Loucy (cell line): ENCODE results near the gene RAI1.
A peak's percentile ranks its signal among the peaks of the same experiment; 100 is the strongest.

Experiments
- H2AFZ ChIP-seq: fragments of 200-600 bp; sonication (generic); 2 replicates; pipeline ENCODE4 v1.6.0; 2016; ENCODE audit warnings: antibody characterized with exemption, mild to moderate bottlenecking, low read length, moderate library complexity
- H3F3A ChIP-seq: fragments of 200-600 bp; 2 replicates; pipeline ENCODE4 v1.6.0; 2016; ENCODE audit warnings: antibody characterized with exemption, low read depth, mild to moderate bottlenecking
- H3K27me3 ChIP-seq: fragments of 200-600 bp; sonication (generic); 2 replicates; pipeline ENCODE4 v1.6.1; 2014; ENCODE audit warnings: low read length, mild to moderate bottlenecking; ENCODE audit not compliant: insufficient read depth, poor library complexity, severe bottlenecking
- H3K36me3 ChIP-seq: fragments of 200-600 bp; sonication (generic); 2 replicates; pipeline ENCODE4 v1.6.1; 2016; ENCODE audit warnings: low read length; ENCODE audit not compliant: insufficient read depth
- H3K4me1 ChIP-seq: fragments of 200-600 bp; sonication (generic); 2 replicates; pipeline ENCODE4 v1.5.1; 2014; ENCODE audit warnings: low read length, mild to moderate bottlenecking; ENCODE audit not compliant: insufficient read depth, poor library complexity, severe bottlenecking
- H3K4me2 ChIP-seq: fragments of 200-600 bp; sonication (generic); 2 replicates; pipeline ENCODE4 v1.6.0; 2014; ENCODE audit warnings: antibody characterized with exemption, low read length, low read depth, mild to moderate bottlenecking; ENCODE audit not compliant: poor library complexity, severe bottlenecking
- H3K4me3 ChIP-seq: fragments of 200-600 bp; sonication (generic); 2 replicates; pipeline ENCODE4 v1.5.1; 2014; ENCODE audit warnings: low read length, mild to moderate bottlenecking, mixed read lengths; ENCODE audit not compliant: poor library complexity, severe bottlenecking
- H3K79me2 ChIP-seq: fragments of 200-600 bp; sonication (generic); 2 replicates; pipeline ENCODE4 v1.6.1; 2014; ENCODE audit warnings: low read length; ENCODE audit not compliant: insufficient read depth
- H3K9ac ChIP-seq: fragments of 200-600 bp; sonication (generic); 2 replicates; pipeline ENCODE4 v1.6.0; 2014; ENCODE audit warnings: mild to moderate bottlenecking, low read depth, low read length, moderate library complexity; ENCODE audit not compliant: poor library complexity, severe bottlenecking
- H3K9me2 ChIP-seq: fragments of 200-600 bp; sonication (generic); replicated peaks from 2 replicates; pipeline ENCODE4 v1.6.1; 2016; ENCODE audit warnings: low read depth, low read length, mixed read lengths
- H3K9me3 ChIP-seq: fragments of 200-600 bp; sonication (generic); 2 replicates; pipeline ENCODE4 v1.6.1; 2014; ENCODE audit warnings: mild to moderate bottlenecking, antibody characterized with exemption, low read length, low read depth; ENCODE audit not compliant: insufficient read depth
- H4K20me1 ChIP-seq: fragments of 200-600 bp; sonication (generic); 2 replicates; pipeline ENCODE4 v1.6.0; 2014; ENCODE audit warnings: antibody characterized with exemption, low read length, mild to moderate bottlenecking; ENCODE audit not compliant: insufficient read depth, poor library complexity, severe bottlenecking
- CTCF ChIP-seq: fragments of 200-600 bp; sonication (generic); conservative IDR thresholded peaks from 2 replicates; pipeline ENCODE4 v1.5.1; 2014; ENCODE audit warnings: mild to moderate bottlenecking, antibody characterized with exemption, low read length
- EZH2phosphoT487 ChIP-seq: fragments of 200-600 bp; IDR thresholded peaks from 2 replicates; pipeline ENCODE4 v1.6.1; 2018; ENCODE audit warnings: antibody characterized with exemption, mild to moderate bottlenecking, moderate library complexity, borderline replicate concordance

RAI1 gene

GRCh38 chr17:17847726-17848125 lies 166.5 kb downstream of the RAI1 start:
- Histone ChIP-seq H3K79me2 (no peaks in the 10 kb centered on the region), H3K9ac (no peak overlapping the region), H3K27me3 (no peaks in the 10 kb centered on the region), H3K4me1 (peaks cover 21% of the 10 kb centered on the region), H3K4me3 (no peak overlapping the region), H3K9me2 (no peaks in the 10 kb centered on the region), H3K9me3 (no peaks in the 10 kb centered on the region), H3F3A (no peaks in the 10 kb centered on the region), H2AFZ (no peak overlapping the region), H3K4me2 (no peak overlapping the region), H4K20me1 (no peaks in the 10 kb centered on the region), H3K36me3 (no peaks in the 10 kb centered on the region)
- TF ChIP-seq CTCF (no peak), EZH2phosphoT487 (no peak)

- no peaks in the 10 kb centered on the region for H3K79me2 ChIP-seq
- TF ChIP-seq CTCF: no peak
- no peak for TF ChIP-seq EZH2phosphoT487
- peak overlapping the region; percentile 54 for H3K9ac ChIP-seq
- H3K27me3 ChIP-seq: no peaks in the 10 kb centered on the region
- no peak overlapping the region for H3K4me2 ChIP-seq
- H3K9me3 ChIP-seq: no peaks in the 10 kb centered on the region
- H4K20me1 ChIP-seq: no peaks in the 10 kb centered on the region
- H2AFZ ChIP-seq: no peak overlapping the region
- H3F3A ChIP-seq: no peaks in the 10 kb centered on the region
- H3K9me2 ChIP-seq: no peaks in the 10 kb centered on the region
- H3K4me3 ChIP-seq: no peak overlapping the region
- H3K4me1 ChIP-seq: peaks cover 21% of the 10 kb centered on the region
- no peaks in the 10 kb centered on the region for H3K36me3 ChIP-seq
Measured at GRCh38 chr17:17848311-17849082, 167.2 kb downstream of the RAI1 start.

GRCh38 chr17:17849147-17849820 lies 168.0 kb downstream of the RAI1 start:
- no peaks in the 10 kb centered on the region for H3K36me3 ChIP-seq
- H3K9me2 ChIP-seq: no peaks in the 10 kb centered on the region
- peak overlapping the region; percentile 36 for H3K4me2 ChIP-seq
- TF ChIP-seq EZH2phosphoT487: no peak
- TF ChIP-seq CTCF: no peak
- peak overlapping the region; percentile 54 for H3K9ac ChIP-seq
- H3K9me3 ChIP-seq: no peaks in the 10 kb centered on the region
- H3F3A ChIP-seq: no peaks in the 10 kb centered on the region
- no peaks in the 10 kb centered on the region for H4K20me1 ChIP-seq
- H3K4me3 ChIP-seq: no peak overlapping the region
- no peaks in the 10 kb centered on the region for H3K27me3 ChIP-seq
- no peak overlapping the region for H2AFZ ChIP-seq
- H3K79me2 ChIP-seq: no peaks in the 10 kb centered on the region
- peaks cover 21% of the 10 kb centered on the region for H3K4me1 ChIP-seq
